Keratinocyte (primary cell): Measurements from ENCODE around the gene MAJIN. TPM values are rescaled to one million over a fixed set of nuclear protein-coding genes. Genes with fewer than 3 reads are reported as not detected.

ENCODE experiments used
- DNase-seq: peaks from one replicate; pipeline ENCODE4 v3.0.0-alpha.2; 2011; ENCODE audit warnings: low read depth, missing footprints, low spot score
- FAIRE-seq: peaks from 2 replicates; lab custom pipeline; 2011; peaks lifted over from hg19 to GRCh38; lab: Jason Lieb, UNC
- H2AFZ ChIP-seq: 2 replicates; pipeline ENCODE4 v1.6.0; 2012; ENCODE audit warnings: low read length, control low read depth, inconsistent platforms; ENCODE audit not compliant: control insufficient read depth
- H3K27ac ChIP-seq: 2 replicates; pipeline ENCODE4 v1.5.1; 2011; ENCODE audit warnings: low read length; ENCODE audit not compliant: control insufficient read depth, insufficient read depth
- H3K27me3 ChIP-seq: 3 replicates; pipeline ENCODE4 v1.6.0; 2011; ENCODE audit warnings: low read length; ENCODE audit not compliant: control insufficient read depth, insufficient read depth; ENCODE audit errors: extremely low read depth
- H3K36me3 ChIP-seq, 2 experiments: 2 replicates in 1 of 2; 3 replicates in 1 of 2; pipeline ENCODE4 v1.5.1; 2011; ENCODE audit warnings: low read length in 2 of 2, mild to moderate bottlenecking in 1 of 2; ENCODE audit not compliant: control insufficient read depth in 2 of 2, insufficient read depth in 2 of 2; ENCODE audit errors: extremely low read depth in 1 of 2
- H3K4me1 ChIP-seq: 3 replicates; pipeline ENCODE4 v1.5.1; 2011; ENCODE audit warnings: low read length; ENCODE audit not compliant: control insufficient read depth, insufficient read depth; ENCODE audit errors: extremely low read depth
- H3K4me2 ChIP-seq: 3 replicates; pipeline ENCODE4 v1.6.0; 2011; ENCODE audit warnings: low read depth, low read length; ENCODE audit not compliant: control insufficient read depth, insufficient read depth; ENCODE audit errors: extremely low read depth
- H3K4me3 ChIP-seq, 3 experiments: fragments of 200-600 bp in 1 of 3; sonication (generic) in 1 of 3; 2 replicates in 2 of 3; 3 replicates in 1 of 3; pipeline ENCODE4 v1.5.1; 2011 to 2016; ENCODE audit warnings: low read length in 3 of 3, mild to moderate bottlenecking in 3 of 3, control low read depth in 2 of 3, inconsistent platforms in 1 of 3, low read depth in 1 of 3, mixed read lengths in 1 of 3, mixed run types in 1 of 3, moderate library complexity in 1 of 3; ENCODE audit not compliant: control insufficient read depth in 2 of 3, insufficient read depth in 2 of 3; ENCODE audit errors: extremely low read depth in 1 of 3
- H3K79me2 ChIP-seq: 2 replicates; pipeline ENCODE4 v1.6.0; 2012; ENCODE audit warnings: low read length; ENCODE audit not compliant: control insufficient read depth, insufficient read depth
- H3K9ac ChIP-seq: 3 replicates; pipeline ENCODE4 v1.6.0; 2011; ENCODE audit warnings: low read length; ENCODE audit not compliant: control insufficient read depth, insufficient read depth; ENCODE audit errors: extremely low read depth
- H3K9me1 ChIP-seq: 3 replicates; pipeline ENCODE4 v1.6.0; 2011; ENCODE audit warnings: low read length; ENCODE audit not compliant: control insufficient read depth, insufficient read depth; ENCODE audit errors: extremely low read depth
- H3K9me3 ChIP-seq: 2 replicates; pipeline ENCODE4 v1.5.1; 2012; ENCODE audit warnings: low read depth, low read length; ENCODE audit not compliant: control insufficient read depth
- H4K20me1 ChIP-seq: 3 replicates; pipeline ENCODE4 v1.6.0; 2011; ENCODE audit warnings: low read length; ENCODE audit not compliant: control insufficient read depth, insufficient read depth; ENCODE audit errors: extremely low read depth
- EZH2 ChIP-seq: IDR thresholded peaks from one replicate; pipeline ENCODE4 v1.6.1; 2012; ENCODE audit warnings: inconsistent platforms, mild to moderate bottlenecking, low read length, moderate library complexity
- dilution Hi-C: fragments of 300-500 bp; cut with MboI; formaldehyde crosslinking; loops from one replicate; pipeline ENCODE4 v1.7.0; 2020; ENCODE audit warnings: low sequenced_read_pairs; ENCODE audit not compliant: extremely low pct_ligation_motif_present
- polyA plus RNA-seq, 5 experiments: library from polyadenylated mRNA; depleted of rRNA in 3 of 5; stranded (reverse) in 3 of 5; stranded (forward) in 1 of 5; unstranded in 1 of 5; fragments of >200 nt; gene quantifications; 1 replicate in 1 of 5; 2 replicates in 3 of 5; 3 replicates in 1 of 5; pipeline versions ENCODE4 v1.2.1 to v1.2.3, GENCODE V29; 2011 to 2012; ENCODE audit warnings: missing spikeins in 2 of 5, low read depth in 1 of 5, low replicate concordance in 1 of 5
- TF ChIP-seq, protein P1 (sequence below), 3 experiments: IDR thresholded peaks in 1 of 3; conservative IDR thresholded peaks in 1 of 3; optimal IDR thresholded peaks in 1 of 3; 2 replicates in 2 of 3; 3 replicates in 1 of 3; pipeline versions ENCODE3 to v1.5.1; 2011; ENCODE audit warnings: low read length in 3 of 3, mild to moderate bottlenecking in 3 of 3, moderate library complexity in 2 of 3, control low read depth in 1 of 3, inconsistent platforms in 1 of 3; ENCODE audit not compliant: insufficient read depth in 2 of 3; ENCODE audit errors: extremely low read depth in 1 of 3

MAJIN gene
- polyA plus RNA-seq, 1 donor (not counting 4 experiments of a cell fraction or from before 2014, with no cell fraction given) = 0.09 TPM

DNA sequence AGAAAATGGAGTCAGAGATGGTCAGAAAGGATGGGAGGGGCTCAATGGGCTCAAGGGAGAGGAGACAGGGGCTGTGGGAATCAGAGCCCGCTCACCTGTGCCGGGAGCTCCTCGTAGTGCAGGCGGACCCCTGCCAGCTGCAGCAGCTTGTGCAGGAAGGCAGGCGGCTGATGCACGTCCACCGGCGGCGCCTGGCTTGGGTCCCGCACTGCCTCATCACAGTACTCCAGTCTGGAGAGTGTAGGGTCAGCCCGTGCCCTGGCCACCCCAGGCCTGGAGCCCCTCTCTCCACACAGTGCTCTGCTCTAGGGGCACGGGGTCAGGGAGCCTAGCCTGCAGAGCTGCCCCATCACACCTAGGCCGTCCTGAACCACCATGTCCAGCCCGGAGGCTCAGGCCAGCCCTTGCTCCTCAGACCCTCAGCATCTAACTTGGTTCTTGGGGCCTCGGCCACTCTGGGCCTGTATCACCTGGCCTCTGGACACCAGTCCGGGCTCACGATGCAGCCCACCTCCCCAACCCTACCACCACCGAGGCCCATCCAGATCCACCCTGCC is 58.7 kb downstream of the MAJIN start:
- Histone ChIP-seq H2AFZ (no peak overlapping the region), H3K4me3 (no peak overlapping the region), H3K27ac (no peak overlapping the region), H3K9me1 (no peaks in the 10 kb centered on the region), H3K27me3 (no peaks in the 10 kb centered on the region), H3K9me3 (no peaks in the 10 kb centered on the region), H3K9ac (no peak overlapping the region), H3K79me2 (peaks cover 14% of the 10 kb centered on the region), H3K36me3 (peaks cover 15 to 37% of the 10 kb centered on the region in 2 experiments), H3K4me1 (peaks cover 13% of the 10 kb centered on the region), H3K4me2 (no peak overlapping the region), H4K20me1 (no peaks in the 10 kb centered on the region)
- dilution Hi-C loops = no loop called here
- DNase-seq = no peak
- no peak for TF ChIP-seq EZH2
- TF ChIP-seq, protein P1, sequence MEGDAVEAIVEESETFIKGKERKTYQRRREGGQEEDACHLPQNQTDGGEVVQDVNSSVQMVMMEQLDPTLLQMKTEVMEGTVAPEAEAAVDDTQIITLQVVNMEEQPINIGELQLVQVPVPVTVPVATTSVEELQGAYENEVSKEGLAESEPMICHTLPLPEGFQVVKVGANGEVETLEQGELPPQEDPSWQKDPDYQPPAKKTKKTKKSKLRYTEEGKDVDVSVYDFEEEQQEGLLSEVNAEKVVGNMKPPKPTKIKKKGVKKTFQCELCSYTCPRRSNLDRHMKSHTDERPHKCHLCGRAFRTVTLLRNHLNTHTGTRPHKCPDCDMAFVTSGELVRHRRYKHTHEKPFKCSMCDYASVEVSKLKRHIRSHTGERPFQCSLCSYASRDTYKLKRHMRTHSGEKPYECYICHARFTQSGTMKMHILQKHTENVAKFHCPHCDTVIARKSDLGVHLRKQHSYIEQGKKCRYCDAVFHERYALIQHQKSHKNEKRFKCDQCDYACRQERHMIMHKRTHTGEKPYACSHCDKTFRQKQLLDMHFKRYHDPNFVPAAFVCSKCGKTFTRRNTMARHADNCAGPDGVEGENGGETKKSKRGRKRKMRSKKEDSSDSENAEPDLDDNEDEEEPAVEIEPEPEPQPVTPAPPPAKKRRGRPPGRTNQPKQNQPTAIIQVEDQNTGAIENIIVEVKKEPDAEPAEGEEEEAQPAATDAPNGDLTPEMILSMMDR (optimal IDR thresholded peaks at IDR 0.05 in 1 of 3, IDR thresholded peaks at IDR 0.05 in 1 of 3, conservative IDR thresholded peaks at IDR 0.05 in 1 of 3; ENCODE audit: extremely low read depth in 1 of 3, insufficient read depth in 2 of 3, low read length in 3 of 3) = no peak
- no peak for FAIRE-seq

DNA sequence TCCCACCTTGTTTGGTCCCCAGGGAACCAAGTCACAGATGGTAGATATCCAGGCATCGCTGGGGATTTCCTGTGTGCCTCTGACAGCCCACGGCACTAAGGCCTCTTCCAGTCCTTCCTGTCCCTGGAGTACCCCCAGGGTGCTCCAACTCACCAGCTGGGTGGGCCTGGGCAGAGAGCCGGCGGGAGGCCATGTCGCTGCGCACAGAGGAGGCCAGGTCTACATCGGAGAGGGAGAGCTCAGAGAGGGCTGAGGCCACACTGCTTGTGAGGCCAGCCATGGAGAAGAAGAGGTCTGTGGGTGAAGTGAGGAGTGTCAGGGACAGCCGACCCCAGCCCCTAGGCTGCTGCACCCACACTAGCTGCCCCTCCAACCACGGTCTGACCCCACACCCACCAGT is 60.2 kb downstream of the MAJIN start:
- no peak for FAIRE-seq
- Histone ChIP-seq H3K36me3 (peaks cover 15 to 45% of the 10 kb centered on the region in 2 experiments), H3K27ac (no peak overlapping the region), H3K9me3 (no peaks in the 10 kb centered on the region), H3K9ac (no peak overlapping the region), H3K4me3 (no peak overlapping the region), H3K9me1 (no peaks in the 10 kb centered on the region), H3K27me3 (no peaks in the 10 kb centered on the region), H3K4me1 (peaks cover 9% of the 10 kb centered on the region), H3K79me2 (peaks cover 12% of the 10 kb centered on the region), H4K20me1 (no peaks in the 10 kb centered on the region), H3K4me2 (no peak overlapping the region), H2AFZ (no peak overlapping the region)
- TF ChIP-seq, protein P1 (optimal IDR thresholded peaks at IDR 0.05 in 1 of 3, IDR thresholded peaks at IDR 0.05 in 1 of 3, conservative IDR thresholded peaks at IDR 0.05 in 1 of 3; ENCODE audit: extremely low read depth in 1 of 3, insufficient read depth in 2 of 3, low read length in 3 of 3) = no peak
- TF ChIP-seq EZH2 = no peak
- dilution Hi-C loops = no loop called here
- no peak for DNase-seq
